GM21423 (cell line): ENCODE measurements around the gene TYW5.

Experiments used
- ATAC-seq: cut with Tn5 transposase; IDR thresholded peaks from one replicate; pipeline ENCODE4 v1.9.1; 2021; ENCODE audit warnings: mild to moderate bottlenecking, moderate library complexity; ENCODE audit not compliant: unreplicated experiment

TYW5 gene, protein sequence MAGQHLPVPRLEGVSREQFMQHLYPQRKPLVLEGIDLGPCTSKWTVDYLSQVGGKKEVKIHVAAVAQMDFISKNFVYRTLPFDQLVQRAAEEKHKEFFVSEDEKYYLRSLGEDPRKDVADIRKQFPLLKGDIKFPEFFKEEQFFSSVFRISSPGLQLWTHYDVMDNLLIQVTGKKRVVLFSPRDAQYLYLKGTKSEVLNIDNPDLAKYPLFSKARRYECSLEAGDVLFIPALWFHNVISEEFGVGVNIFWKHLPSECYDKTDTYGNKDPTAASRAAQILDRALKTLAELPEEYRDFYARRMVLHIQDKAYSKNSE

DNA sequence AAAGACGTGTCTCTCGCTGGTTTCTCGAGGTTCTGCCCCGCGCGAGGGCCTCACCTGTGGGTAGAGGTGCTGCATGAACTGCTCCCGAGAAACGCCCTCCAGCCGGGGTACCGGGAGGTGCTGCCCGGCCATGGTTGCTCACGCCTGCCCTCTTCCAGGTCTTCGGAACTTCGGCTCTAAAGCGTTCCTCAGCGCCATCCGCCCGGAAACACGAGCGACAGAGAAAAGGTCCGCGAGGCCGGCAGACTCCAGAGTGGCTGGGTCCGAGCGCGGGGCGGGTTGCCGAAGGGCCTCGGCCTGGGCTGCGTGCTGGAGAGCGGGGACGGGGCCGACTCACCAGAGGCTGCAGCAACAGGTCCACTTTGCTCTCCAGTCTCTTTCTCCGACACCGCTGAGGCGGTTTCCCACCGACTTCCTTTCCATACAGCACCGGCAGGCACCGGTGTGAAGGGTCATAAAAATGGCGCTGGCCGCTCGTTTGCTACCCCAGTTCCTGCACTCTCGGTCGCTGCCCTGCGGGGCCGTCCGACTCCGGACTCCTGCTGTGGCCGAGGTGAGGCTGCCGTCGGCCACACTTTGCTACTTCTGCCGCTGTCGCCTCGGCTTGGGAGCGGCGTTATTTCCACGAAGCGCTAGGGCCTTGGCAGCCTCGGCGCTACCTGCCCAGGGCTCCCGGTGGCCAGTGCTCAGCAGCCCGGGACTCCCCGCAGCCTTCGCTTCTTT is at the start of gene TYW5, which contains the start of gene MAIP1:
Gene TYW5 (minus strand): TSS at position 153 of the 723 bp plus-strand sequence. CDS start 21 bp downstream, at position 132.
Gene MAIP1 (plus strand): TSS at position 244 of the 723 bp plus-strand sequence. CDS start 217 bp downstream, at position 461.
- peak; percentile 80 for ATAC-seq

DNA sequence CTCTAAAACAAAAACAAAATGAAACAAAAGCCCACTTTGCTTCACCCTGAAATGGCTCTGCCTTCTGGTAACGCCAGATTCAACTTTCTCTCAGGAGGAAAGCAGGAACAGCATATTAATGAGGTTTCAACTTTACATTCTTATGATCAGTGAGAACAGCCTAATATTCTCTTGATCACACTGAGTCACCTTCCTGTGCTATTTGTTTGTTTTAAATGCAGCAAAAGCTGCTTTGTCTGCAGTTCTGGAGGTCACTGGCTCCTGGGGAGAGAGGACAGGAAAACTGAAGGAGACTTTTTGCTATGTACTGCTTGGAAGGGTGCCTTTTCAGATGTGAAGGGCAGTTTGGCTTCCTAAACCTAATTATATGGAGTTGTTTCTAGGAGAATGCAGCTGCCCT is 48.2 kb upstream of the TYW5 start:
- no peak for ATAC-seq

DNA sequence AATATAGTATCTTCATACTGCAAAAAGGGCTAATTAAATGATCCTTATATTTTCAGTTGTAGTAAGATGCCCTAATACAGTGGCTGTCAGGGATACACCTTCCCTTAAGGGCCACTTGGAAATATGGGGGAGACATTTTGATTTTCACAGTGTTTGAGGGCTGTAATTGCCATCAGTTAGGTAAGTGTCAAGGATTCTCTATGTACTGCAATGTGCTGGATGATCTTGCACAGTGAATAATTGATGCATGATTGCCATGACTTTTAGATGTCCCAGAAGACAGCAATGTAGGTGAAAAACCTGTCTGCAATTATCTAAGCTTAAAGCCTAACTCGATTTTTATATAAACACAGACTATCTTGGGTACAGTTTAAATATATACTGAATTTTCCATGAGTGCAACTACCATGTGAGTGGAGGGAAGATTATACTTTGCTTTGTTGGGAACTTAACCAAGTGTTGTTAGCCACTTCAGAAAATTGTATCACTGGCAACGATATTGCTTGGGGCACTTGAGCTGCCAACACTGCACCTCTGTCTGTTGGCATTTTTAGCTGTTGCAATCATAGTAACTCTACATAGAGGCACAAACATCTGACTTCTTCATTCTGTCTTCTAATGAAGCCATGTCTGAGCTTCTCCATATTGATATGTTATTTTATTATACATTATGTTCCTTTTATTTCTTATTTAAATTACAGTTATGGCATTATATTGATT is 45.3 kb upstream of the TYW5 start:
- no peak for ATAC-seq

DNA sequence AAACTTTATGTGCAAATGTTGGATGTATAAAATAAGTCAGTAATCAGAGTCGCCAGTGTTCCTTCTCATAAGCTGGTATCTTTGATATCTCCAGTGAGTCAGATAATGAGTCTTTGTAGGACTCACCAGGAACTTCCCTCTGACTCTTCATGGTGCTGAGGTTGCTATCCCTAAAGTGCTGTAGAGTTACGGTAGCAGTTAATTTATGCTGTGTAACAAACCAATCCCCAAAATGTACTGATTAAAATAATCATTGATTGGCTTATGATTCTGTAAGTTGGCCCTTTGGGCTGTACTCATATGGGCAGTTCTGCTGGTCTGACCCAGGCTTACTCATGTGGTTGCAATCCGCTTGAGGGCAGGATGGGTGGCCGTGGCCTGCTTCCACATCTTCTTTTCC is 43.9 kb upstream of the TYW5 start:
- ATAC-seq, result no peak

DNA sequence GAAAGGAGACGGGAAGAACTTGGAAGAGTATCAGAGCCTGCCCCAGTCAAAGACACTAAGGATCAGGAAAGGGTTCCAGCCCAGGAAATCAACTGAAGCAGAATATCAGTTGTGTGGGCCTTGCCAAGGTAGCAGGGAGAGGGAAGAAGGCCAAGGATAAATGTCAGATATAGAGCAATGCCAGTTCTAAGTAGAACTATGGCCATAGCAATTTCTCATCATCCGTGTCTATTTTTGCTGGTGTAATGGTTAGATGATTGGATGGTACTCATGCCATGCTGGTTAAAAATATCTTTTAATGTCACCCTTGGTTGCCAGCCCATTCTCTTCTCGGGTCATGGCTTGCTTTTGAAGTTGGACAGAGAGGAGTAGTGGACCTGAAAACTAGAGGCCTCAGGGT is 42.0 kb upstream of the TYW5 start:
- no peak for ATAC-seq

DNA sequence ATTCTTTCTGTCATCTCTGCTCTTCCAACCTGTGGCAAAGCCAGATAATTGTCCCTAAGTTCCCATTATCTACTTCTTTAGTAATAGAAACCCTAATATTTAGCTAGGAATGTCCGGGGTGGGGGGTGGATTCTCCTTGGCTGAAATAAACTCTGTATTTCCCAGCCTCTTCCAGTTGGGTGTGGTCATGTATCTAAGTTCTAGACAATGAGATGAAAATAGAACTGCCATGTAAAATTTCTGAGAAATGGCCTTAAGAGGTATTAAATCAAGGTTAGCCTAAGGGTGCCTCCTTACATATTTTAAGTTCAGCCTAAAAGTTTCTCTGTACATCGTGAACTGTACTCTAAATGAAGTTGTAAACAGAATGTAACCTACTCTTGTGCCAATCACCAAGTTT is 39.6 kb upstream of the TYW5 start:
- no peak for ATAC-seq

DNA sequence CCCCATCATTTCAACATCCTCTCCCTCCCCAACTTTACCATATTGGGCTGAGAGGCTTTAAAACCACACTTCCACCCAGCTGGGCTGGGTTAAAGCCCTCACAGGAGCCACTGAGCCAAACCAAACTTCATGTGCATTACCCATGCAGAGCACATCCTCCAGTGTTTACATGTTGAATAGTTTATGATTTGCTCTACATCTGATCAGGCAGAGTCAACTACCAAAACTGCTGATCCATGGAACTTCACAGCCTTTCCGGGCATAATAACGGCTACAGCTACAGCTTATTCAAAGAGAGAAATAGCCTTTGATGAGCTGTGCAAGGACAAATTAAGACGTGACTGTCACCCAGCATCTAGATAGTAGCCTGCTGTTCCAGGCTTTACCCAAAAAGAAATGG is 39.1 kb upstream of the TYW5 start:
- no peak for ATAC-seq

DNA sequence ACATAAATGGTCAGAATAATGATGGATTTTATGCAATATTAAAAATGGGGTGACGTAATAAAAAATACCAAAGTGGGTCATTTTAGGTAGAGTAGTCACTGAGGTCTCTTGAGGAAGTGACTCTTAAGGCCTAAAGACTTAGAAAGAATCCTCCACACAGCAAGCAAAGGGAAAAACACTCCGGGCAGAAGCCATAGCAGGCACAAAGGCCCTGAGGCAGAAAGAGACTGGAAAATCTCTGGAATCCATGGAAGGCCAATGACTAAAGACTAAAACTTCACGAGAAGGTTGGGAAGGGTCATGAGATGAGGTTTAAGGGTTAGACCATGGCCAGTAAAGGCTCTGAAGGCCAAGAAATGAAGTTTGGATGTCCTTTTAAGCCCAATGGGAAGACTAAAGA is 37.0 kb upstream of the TYW5 start:
- no peak for ATAC-seq

DNA sequence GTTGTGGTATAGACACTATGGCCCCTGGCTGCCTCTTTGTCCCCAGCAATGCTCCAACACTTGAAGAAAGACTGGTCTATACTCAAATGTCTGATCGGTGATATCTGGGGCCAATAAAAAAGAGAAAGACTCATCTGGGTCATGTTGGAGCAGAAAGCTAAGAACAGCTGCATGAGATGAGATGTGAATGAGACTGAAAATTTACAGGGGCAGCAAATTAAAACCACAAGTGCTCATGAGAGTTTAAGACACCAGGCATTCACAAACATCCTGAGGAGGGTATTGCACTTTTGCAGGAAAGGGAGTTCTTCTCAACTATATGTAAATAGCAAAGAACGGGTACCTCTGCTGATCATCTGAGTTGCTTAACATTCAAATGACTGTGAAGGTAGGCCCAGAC is 36.4 kb upstream of the TYW5 start:
- no peak for ATAC-seq

DNA sequence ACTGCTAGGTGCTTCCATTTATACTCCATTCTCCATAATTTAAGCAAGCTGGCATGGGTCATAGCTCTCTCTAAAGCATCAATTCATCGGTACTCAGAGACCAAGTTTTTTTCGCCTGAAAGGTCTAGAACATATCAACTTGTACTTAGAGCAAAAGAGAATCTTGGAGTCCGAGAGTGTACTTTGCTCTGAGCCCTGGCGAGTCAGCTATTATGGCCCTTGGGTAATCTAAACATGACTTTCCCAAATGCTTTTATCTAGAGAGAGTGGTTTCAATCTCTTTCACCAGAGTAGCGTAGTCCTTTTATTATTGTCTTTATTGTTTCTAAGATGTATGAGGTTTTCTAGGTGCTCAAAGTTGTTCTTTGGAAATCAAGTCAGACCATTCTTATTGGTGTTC is 34.5 kb upstream of the TYW5 start:
- ATAC-seq, result no peak

DNA sequence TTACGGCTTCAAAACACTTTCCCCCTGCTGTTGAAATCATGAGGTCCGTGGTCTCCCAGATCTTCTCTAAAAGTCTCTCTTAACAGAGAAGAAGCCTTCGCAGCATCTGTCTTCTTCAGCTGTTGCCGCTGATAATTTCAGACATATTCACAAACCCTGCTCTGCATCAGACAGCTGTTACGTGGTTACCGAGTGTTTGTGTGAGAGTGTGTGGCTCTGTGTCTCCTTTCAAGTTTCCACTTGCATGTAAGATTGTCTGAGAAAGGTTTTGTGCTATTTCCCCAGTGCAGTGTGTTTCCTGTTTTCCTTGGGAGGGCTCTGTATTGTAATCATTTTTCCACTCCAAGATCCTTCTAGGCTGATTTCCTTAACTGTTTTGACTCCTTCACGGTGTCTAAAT is 32.9 kb upstream of the TYW5 start:
- ATAC-seq, result no peak

DNA sequence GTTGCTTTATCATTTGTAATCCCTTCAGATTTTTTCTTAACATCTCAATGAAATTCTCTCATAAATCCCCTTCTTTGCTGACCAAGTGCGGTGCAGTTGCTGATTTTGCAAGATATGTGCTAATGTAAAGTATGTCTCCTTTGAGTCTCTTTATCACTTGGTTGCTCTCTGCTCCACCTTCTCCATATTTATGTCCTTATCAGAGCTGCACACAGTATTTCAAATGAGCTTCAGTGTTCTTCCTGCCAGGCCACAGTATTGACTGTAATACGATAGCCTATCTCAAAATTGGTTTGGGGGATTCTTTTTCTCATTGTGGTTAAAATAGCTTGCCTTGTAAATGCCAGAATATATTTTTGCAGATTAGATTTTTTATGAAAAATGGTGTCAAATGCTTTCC is 32.3 kb upstream of the TYW5 start:
- ATAC-seq, result no peak

DNA sequence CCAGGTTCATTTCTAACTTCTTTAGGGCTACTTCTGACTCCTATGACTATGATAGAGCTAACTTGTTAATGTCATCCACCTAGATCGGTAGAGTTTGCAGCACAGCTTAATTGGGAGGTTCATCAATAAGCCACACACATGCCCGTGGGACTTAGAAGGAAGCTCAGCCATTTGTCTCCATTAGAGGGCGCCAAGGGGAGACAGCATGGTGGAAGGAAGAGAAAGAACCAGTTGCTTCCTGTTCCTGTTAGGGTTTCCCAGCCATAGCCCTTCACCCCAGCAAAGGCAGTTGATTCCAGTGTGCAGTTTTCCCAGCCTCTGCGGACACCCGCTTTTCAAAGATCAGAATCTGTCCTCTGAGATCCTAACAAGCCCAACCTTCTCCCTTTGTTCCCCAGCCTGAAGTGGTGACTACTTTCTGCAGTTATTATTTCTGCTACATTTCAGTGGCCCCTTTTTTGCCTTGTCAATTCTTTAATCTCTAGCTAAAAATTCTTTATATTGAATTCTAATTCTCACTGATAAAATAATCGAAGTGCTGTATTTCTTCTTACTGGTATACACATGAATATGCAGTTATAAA is 30.4 kb upstream of the TYW5 start:
- ATAC-seq, result peak; percentile 67

DNA sequence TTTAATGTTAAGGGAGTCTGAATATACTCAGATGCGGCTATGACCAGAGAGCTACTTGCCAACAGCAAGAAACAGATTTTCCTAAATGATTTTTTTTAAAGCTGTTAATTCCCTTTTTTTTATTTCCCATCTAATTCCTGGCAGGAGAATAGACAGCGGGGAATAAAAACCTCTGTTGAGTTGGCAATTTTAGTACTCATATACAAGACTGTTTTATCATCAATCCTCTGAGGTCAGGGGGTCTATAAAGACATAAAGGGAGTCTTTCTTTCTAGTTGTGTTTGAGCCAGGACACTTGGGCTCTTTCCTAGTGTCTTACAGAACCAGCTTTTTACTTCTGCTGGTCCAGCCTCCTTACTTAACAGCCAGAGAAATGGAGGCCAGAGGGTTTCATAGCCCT is 29.5 kb upstream of the TYW5 start:
- no peak for ATAC-seq

DNA sequence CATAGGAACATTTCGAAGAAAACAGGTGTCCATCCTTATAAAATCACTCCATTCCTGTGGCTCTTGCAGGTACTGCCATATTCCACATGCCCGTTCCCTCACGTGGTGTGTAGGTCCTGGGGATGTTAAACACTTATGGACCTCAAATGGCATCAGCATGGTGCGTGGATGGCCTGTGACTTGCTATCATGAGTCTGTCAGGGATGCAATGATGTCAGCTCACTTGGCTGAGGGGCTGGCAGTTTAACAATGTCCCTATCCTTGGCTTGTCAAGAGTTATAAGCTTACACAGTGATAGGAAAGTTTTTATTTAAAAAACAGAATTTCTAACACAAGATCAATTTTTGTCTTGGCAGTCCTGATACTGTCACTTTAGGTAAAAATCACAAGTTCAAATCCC is 28.9 kb upstream of the TYW5 start:
- ATAC-seq, result no peak

DNA sequence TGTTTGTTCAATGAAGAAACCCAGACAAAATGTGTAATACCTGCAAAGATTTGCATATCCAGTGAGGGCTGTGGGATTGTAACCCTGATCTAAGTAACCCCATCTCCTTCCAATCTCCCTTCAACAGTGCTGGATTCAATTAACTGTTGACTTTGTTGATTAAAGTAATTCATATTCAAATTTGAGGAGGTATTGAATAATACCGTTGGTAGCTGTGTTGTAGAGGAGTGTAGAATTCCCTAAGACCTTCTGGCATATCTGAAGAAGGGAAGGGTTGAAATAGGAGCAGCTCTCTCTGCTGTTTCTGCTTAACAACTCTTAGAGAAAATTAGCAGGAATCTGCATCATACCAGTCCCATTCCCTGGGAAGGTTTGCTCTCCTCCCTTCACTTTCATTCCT is 28.2 kb upstream of the TYW5 start:
- ATAC-seq, result no peak

DNA sequence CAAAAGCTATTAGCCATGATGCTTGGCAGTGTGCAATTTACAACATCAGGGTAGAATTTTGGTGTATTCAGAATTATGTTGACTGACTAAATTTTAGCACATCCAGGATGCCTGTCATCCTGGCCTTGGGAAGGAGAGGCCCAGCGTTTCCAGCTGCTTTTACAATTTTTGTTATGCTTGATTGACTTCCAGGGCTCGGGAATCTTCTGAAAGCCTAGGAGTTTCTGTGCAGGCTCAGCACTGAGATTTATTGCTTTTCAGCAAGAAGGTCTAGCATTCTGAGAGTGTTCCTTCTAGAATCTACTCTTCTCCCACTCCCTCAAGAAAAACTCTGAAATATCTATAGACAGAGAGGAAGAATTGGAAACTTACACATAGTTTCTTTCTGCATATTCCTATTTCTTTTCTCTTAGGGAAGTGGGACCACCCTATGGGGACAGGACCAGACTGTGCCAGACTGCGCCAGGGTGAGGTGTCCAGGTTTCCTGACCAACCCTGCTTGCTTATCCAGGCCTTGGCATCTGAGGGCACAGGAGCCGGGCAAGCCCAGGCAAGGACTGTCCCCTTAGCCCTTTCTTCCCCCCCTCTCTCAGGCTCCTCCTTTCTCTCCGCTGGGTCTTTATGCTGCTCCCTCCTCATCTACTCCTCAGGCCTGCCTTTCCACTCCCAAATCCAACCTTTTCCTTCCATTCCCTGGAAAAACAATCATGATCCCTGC is 27.0 kb upstream of the TYW5 start:
- no peak for ATAC-seq

DNA sequence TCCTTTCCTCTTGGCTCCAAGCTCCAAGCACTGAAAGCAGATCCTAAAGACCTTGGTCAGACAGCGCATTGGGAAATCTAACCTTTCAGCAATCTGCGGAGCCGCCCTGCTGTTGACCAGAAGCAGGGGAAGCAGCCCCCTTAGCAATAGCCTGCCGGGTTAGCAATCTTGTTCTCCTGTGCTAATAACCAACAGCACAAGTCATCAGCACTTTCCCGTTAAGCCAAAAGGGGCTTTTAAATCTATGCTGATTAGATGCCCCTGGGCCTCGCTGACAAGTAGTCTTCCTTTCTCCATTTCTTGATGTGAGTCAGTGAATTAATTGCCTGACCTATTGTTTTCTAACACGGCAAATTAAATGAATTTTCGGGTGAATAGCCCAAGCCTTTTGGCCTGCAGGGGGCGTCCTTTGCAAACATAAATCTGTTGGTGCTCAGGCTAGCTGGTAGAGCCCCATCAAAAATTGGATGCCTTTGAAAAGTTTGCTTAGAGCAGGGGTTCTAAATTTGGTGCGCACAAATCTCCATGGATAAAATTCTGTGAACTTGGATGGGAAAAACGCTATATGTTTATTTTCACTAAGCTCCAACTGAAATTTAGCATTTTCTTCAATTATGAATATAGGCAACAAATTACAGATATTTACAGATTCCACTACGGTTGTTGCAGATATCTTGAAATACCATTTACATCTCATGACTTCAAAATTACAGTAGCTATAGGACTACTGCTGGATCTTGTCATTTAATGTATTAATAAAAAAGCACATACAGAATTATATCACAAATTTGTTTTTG is 24.7 kb upstream of the TYW5 start:
- peak; percentile 38 for ATAC-seq

DNA sequence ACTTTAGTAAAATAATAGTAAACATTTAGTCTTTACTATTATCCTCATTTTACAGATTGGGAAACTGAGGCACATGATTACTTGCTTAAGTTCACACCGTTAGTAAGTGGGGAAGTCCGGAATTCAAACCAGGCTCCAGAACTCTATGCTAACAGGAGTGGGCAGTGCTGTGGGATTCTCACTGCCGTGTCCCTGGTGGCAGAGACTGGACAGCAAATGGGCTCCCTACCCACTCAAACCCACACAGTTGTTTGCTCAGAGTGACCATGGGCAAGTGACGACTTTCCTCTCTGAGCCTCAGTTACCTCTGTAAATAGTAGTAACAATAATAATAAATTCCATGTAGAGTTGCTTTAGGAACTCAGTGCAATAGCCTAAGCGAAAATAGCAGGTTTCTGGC is 24.1 kb upstream of the TYW5 start:
- ATAC-seq, result no peak

DNA sequence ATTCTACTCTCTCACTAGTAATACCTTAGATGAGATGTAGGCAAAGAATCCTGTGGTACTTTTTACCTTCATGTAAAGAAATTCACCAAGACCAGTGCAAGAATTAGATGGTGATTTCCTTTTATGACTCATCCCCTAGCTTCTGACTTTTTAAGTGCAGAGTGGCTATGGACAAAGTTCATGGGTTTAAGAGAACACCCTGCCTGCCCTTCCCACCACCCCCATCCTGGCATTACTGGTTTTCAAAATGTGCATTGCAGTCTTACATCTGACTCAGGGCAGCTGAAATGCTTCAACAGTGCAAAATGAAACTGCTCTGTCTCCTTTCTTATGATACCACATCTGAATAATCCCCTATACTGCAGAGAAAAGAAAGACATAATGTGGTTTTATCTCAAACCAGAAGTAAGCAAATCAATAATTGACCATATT is 22.7 kb upstream of the TYW5 start:
- ATAC-seq, result peak; percentile 81
